Neuronal stem cell (in vitro differentiated cells): Measurements from ENCODE around the gene SKIDA1.

Experiments used
- DNase-seq: peaks from one replicate; pipeline ENCODE4 v3.0.0-alpha.2; 2013; ENCODE audit warnings: low spot score
- H2AFZ ChIP-seq: one replicate; pipeline ENCODE4 v1.6.1; 2013; ENCODE audit warnings: mild to moderate bottlenecking, low read length, inconsistent platforms
- H2AK5ac ChIP-seq: 2 replicates; pipeline ENCODE4 v1.6.1; 2013; ENCODE audit warnings: low read depth, mild to moderate bottlenecking, inconsistent platforms, low read length, moderate library complexity, mixed read lengths
- H2BK120ac ChIP-seq: 2 replicates; pipeline ENCODE4 v1.6.1; 2013; ENCODE audit warnings: low read depth, mild to moderate bottlenecking, inconsistent platforms, low read length, moderate library complexity, mixed read lengths
- H2BK12ac ChIP-seq: one replicate; pipeline ENCODE4 v1.6.1; 2013; ENCODE audit warnings: low read length, inconsistent platforms
- H2BK15ac ChIP-seq: 2 replicates; pipeline ENCODE4 v1.6.1; 2013; ENCODE audit warnings: mild to moderate bottlenecking, low read length, inconsistent platforms, mixed read lengths
- H2BK5ac ChIP-seq: one replicate; pipeline ENCODE4 v1.6.1; 2013; ENCODE audit warnings: inconsistent platforms, mild to moderate bottlenecking, low read length, moderate library complexity
- H3K14ac ChIP-seq: one replicate; pipeline ENCODE4 v1.6.1; 2013; ENCODE audit warnings: low read length, inconsistent platforms
- H3K18ac ChIP-seq: 2 replicates; pipeline ENCODE4 v1.6.1; 2013; ENCODE audit warnings: low read length, inconsistent platforms
- H3K23ac ChIP-seq: 2 replicates; pipeline ENCODE4 v1.6.1; 2013; ENCODE audit warnings: low read depth, mild to moderate bottlenecking, mixed read lengths, low read length, inconsistent platforms; ENCODE audit not compliant: poor library complexity
- H3K27ac ChIP-seq: replicated peaks from 3 replicates; pipeline ENCODE4 v1.5.1; 2013; ENCODE audit warnings: low read length, inconsistent platforms
- H3K27me3 ChIP-seq, 3 experiments: 2 replicates each; pipeline ENCODE4 v1.6.1; 2013; ENCODE audit warnings: low read length in 3 of 3, mild to moderate bottlenecking in 2 of 3, inconsistent platforms in 1 of 3, low read depth in 1 of 3, mixed read lengths in 1 of 3, moderate library complexity in 1 of 3; ENCODE audit not compliant: control insufficient read depth in 3 of 3, insufficient read depth in 3 of 3
- H3K36me3 ChIP-seq, 2 donors: replicated peaks in 1 of 2; 2 replicates each; pipeline ENCODE4 v1.6.1; 2013; ENCODE audit warnings: low read length in 2 of 2; ENCODE audit not compliant: control insufficient read depth in 2 of 2, insufficient read depth in 2 of 2
- H3K4ac ChIP-seq: 2 replicates; pipeline ENCODE4 v1.6.1; 2013; ENCODE audit warnings: inconsistent platforms, mild to moderate bottlenecking, low read length, moderate library complexity
- H3K4me1 ChIP-seq, 2 donors: 1 replicate in 1 of 2; 2 replicates in 1 of 2; pipeline ENCODE4 v1.6.1; 2013; ENCODE audit warnings: low read length in 2 of 2, low read depth in 1 of 2; ENCODE audit not compliant: control insufficient read depth in 2 of 2, insufficient read depth in 1 of 2
- H3K4me2 ChIP-seq: one replicate; pipeline ENCODE4 v1.6.1; 2013; ENCODE audit warnings: mild to moderate bottlenecking, low read length, inconsistent platforms; ENCODE audit not compliant: insufficient read depth, poor library complexity, severe bottlenecking
- H3K4me3 ChIP-seq, 2 donors: 2 replicates each; pipeline ENCODE4 v1.5.1; 2013; ENCODE audit warnings: low read length in 2 of 2, mild to moderate bottlenecking in 2 of 2, inconsistent platforms in 1 of 2, moderate library complexity in 1 of 2
- H3K79me1 ChIP-seq: one replicate; pipeline ENCODE4 v1.6.1; 2013; ENCODE audit warnings: low read depth, mild to moderate bottlenecking, inconsistent platforms, low read length, moderate library complexity
- H3K9ac ChIP-seq: one replicate; pipeline ENCODE4 v1.6.1; 2013; ENCODE audit warnings: mild to moderate bottlenecking, low read depth, low read length, inconsistent platforms; ENCODE audit not compliant: poor library complexity
- H3K9me3 ChIP-seq, 2 donors: replicated peaks in 1 of 2; 2 replicates each; pipeline versions ENCODE3 to v1.6.1; 2013; ENCODE audit warnings: low read length in 2 of 2, mild to moderate bottlenecking in 2 of 2, inconsistent platforms in 1 of 2, low read depth in 1 of 2, mixed read lengths in 1 of 2, moderate library complexity in 1 of 2; ENCODE audit not compliant: control insufficient read depth in 2 of 2, insufficient read depth in 1 of 2
- H4K8ac ChIP-seq: one replicate; pipeline ENCODE4 v1.6.1; 2013; ENCODE audit warnings: low read depth, mild to moderate bottlenecking, inconsistent platforms, low read length, moderate library complexity
- H4K91ac ChIP-seq: one replicate; pipeline ENCODE4 v1.6.1; 2013; ENCODE audit warnings: low read length, low read depth, mild to moderate bottlenecking, inconsistent platforms; ENCODE audit not compliant: poor library complexity
- WGBS, 2 donors: extraction: QIAGEN DNeasy Blood & Tissue Kit; methylation state at CpG; one replicate each; pipeline ENCODE4 v1.1.7; 2013; ENCODE audit warnings: missing lambda C conversion rate in 2 of 2, mixed read lengths in 1 of 2; ENCODE audit not compliant: insufficient read length in 2 of 2, insufficient replicate concordance in 1 of 2; ENCODE audit errors: extremely low coverage in 2 of 2; 5-methylcytosine and 5-hydroxymethylcytosine counted together

SKIDA1 gene

DNA sequence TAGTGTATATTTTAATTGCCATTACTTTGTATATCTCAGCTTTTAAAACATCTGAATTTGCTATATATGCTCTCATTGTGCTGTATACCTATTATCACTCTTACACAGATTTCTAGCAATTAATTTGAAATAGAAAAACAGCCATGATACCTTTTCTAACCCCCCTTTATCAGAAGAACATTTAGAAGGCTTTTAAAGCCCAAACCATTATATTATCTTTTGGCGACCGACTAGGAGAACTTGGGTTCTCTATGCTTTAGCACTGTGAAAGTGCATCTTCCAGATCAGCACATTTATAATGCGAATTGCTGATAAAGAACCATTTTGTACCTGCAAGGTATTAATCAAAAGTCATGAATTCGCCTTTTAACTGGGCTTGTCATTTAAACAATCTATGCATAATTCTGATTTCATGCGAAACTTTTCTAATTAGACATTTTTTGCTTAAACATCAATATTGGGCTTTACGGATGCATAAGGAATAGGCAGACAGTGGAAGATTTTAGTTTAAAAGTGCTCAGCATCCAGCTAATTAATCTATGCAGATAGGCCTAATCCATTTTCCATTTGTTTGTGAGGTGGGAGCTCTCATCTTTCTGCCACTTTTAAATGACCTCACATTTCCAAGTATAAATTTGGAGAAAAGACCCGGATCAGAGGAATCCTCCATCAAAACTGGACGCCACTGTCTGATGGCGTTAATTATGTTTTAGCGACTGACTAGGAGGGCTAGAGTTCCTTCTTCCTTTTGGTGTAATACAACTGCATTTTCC, 7.4 kb upstream of the SKIDA1 start:
- Histone ChIP-seq H3K23ac (no peak overlapping the region), H3K27me3 (no peaks in the 10 kb centered on the region), H2AFZ (no peak overlapping the region), H3K4ac (no peak overlapping the region), H3K4me1 (peaks cover 3 to 33% of the 10 kb centered on the region in 2 donors), H2BK120ac (no peak overlapping the region), H3K9ac (no peak overlapping the region), H2BK12ac (no peak overlapping the region), H3K79me1 (peaks cover 7% of the 10 kb centered on the region), H3K14ac (no peak overlapping the region), H2AK5ac (peak overlapping the region; percentile 72), H3K9me3 (no peaks in the 10 kb centered on the region), H4K8ac (no peak overlapping the region), H3K36me3 (peaks cover 0 to 24% of the 10 kb centered on the region in 2 donors), H4K91ac (no peak overlapping the region), H3K18ac (no peak overlapping the region), H2BK5ac (no peak overlapping the region), H3K4me2 (peak overlapping the region; percentile 82), H2BK15ac (no peak overlapping the region), H3K27ac (peak overlapping the region; percentile 95), H3K4me3 (peak overlapping the region; percentile 82 to 95)
- no peak for DNase-seq
- WGBS, 2 donors = no CpG with 5 or more reads among the region's 10 CpGs

DNA sequence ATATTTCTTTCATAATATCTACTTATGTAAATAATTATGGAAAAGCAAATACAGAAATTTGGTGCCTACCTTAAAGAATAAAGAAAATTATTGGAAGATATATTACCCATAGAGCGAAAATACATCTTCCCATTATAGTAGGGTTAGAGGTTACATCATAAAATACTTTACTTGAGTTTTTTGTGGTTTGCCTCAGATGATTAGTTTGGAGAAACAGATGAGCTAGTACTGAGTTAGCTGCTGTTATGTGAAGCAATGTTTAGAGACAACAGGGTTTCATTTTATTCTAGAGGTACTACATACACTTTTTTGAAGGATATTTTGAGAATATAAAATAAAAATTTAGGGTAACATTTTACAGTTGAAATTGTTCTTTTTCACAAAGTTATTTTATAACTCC, 5.7 kb upstream of the SKIDA1 start:
- DNase-seq = no peak
- Histone ChIP-seq H3K27ac (no peak overlapping the region), H2BK5ac (no peak overlapping the region), H2BK15ac (no peak overlapping the region), H2BK120ac (no peak overlapping the region), H3K4me3 (no peak overlapping the region), H3K36me3 (peaks cover 0 to 10% of the 10 kb centered on the region in 2 donors), H3K9ac (no peak overlapping the region), H3K18ac (no peak overlapping the region), H3K4me1 (peaks cover 3 to 33% of the 10 kb centered on the region in 2 donors), H3K14ac (no peak overlapping the region), H2AK5ac (no peak overlapping the region), H3K27me3 (no peaks in the 10 kb centered on the region), H3K4me2 (no peak overlapping the region), H2AFZ (no peak overlapping the region), H3K9me3 (no peaks in the 10 kb centered on the region), H2BK12ac (no peak overlapping the region), H3K23ac (no peak overlapping the region), H4K91ac (no peak overlapping the region), H4K8ac (no peak overlapping the region), H3K79me1 (peaks cover 6% of the 10 kb centered on the region), H3K4ac (no peak overlapping the region)
- WGBS, 2 donors = no CpG with 5 or more reads among the region's 1 CpG

DNA sequence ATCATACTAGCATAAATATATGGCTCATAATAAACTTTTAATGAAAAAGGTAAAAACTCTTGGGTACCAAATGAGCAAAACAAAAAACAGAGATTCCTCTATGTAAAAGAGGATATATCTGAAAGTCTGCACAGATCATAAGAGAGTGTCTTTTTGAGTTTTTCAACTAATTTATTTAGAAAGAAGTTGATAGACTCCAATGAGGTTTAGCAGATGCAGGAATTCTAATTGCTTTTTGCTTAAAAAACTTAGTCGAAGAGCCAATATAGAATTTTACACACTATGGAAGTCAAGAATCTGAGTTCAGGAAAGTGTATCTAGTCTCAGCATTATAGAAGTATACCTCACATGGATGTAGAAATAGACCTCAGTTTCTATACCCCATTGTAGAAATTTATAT, 5.2 kb upstream of the SKIDA1 start:
- WGBS, 2 donors = no CpG with 5 or more reads among the region's 1 CpG
- Histone ChIP-seq H3K4ac (no peak overlapping the region), H3K4me3 (no peak overlapping the region), H2BK120ac (no peak overlapping the region), H2BK5ac (no peak overlapping the region), H2AFZ (no peak overlapping the region), H3K79me1 (peaks cover 6% of the 10 kb centered on the region), H3K14ac (no peak overlapping the region), H3K23ac (no peak overlapping the region), H3K9ac (no peak overlapping the region), H4K91ac (no peak overlapping the region), H3K18ac (no peak overlapping the region), H3K27me3 (no peaks in the 10 kb centered on the region), H4K8ac (no peak overlapping the region), H3K36me3 (peaks cover 0 to 7% of the 10 kb centered on the region in 2 donors), H2BK15ac (no peak overlapping the region), H2BK12ac (no peak overlapping the region), H3K9me3 (no peaks in the 10 kb centered on the region), H3K4me1 (peaks cover 2 to 33% of the 10 kb centered on the region in 2 donors), H3K4me2 (no peak overlapping the region), H2AK5ac (no peak overlapping the region), H3K27ac (no peak overlapping the region)
- no peak for DNase-seq

DNA sequence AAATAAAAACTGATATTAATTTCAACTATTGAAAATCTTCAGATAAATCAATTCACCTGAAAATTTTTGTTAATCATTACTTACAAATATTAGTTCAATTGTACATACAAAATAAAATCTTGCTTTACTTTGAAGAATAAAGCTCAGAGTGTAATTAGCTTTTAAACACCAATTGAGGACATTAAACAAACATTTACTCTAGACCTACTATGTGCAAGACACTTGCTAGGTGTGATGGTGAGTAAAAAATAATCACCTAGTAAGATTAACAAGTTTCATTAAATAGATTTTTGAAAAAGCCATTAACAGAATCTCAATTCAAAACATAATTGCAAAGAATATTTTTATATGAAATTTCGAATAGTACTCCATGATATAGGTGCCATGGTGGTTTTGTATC, 4.7 kb upstream of the SKIDA1 start:
- Histone ChIP-seq H4K91ac (no peak overlapping the region), H3K27me3 (no peaks in the 10 kb centered on the region), H4K8ac (no peak overlapping the region), H3K14ac (no peak overlapping the region), H3K4me3 (no peak overlapping the region), H2BK120ac (no peak overlapping the region), H3K9me3 (no peaks in the 10 kb centered on the region), H2AK5ac (no peak overlapping the region), H3K23ac (no peak overlapping the region), H3K4ac (no peak overlapping the region), H3K27ac (no peak overlapping the region), H2BK12ac (no peak overlapping the region), H3K36me3 (peaks cover 0 to 7% of the 10 kb centered on the region in 2 donors), H3K79me1 (peaks cover 5% of the 10 kb centered on the region), H2AFZ (no peak overlapping the region), H3K9ac (no peak overlapping the region), H3K4me1 (peaks cover 0 to 33% of the 10 kb centered on the region in 2 donors), H2BK15ac (no peak overlapping the region), H3K4me2 (no peak overlapping the region), H2BK5ac (no peak overlapping the region), H3K18ac (no peak overlapping the region)
- no CpG with 5 or more reads among the region's 1 CpG for WGBS, 2 donors
- DNase-seq = no peak
